ENCODE data around the gene SLC10A7.

- TF ChIP-seq, protein P1, sequence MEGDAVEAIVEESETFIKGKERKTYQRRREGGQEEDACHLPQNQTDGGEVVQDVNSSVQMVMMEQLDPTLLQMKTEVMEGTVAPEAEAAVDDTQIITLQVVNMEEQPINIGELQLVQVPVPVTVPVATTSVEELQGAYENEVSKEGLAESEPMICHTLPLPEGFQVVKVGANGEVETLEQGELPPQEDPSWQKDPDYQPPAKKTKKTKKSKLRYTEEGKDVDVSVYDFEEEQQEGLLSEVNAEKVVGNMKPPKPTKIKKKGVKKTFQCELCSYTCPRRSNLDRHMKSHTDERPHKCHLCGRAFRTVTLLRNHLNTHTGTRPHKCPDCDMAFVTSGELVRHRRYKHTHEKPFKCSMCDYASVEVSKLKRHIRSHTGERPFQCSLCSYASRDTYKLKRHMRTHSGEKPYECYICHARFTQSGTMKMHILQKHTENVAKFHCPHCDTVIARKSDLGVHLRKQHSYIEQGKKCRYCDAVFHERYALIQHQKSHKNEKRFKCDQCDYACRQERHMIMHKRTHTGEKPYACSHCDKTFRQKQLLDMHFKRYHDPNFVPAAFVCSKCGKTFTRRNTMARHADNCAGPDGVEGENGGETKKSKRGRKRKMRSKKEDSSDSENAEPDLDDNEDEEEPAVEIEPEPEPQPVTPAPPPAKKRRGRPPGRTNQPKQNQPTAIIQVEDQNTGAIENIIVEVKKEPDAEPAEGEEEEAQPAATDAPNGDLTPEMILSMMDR (IDR thresholded peaks at IDR 0.05; ENCODE audit: low read length): no peak
- TF ChIP-seq EZH2 (IDR thresholded peaks at IDR 0.05; ENCODE audit: borderline replicate concordance, low read length): no peak
Measured at GRCh38 chr4:146398404-146398803, 123.3 kb downstream of the SLC10A7 start.

Data from OCI-LY1 (cell line).